HepG2 (cell line): ENCODE measurements around the gene CNNM2. TPM values are rescaled to one million over a fixed set of nuclear protein-coding genes. Genes with fewer than 3 reads are reported as not detected.

Experiments
- ATAD3A ChIP-seq: sonication (generic); formaldehyde crosslinking; IDR thresholded peaks from 2 replicates; pipeline ENCODE4 v1.4.0; 2020; ENCODE audit warnings: missing genetic modification reagents
- BATF2 ChIP-seq: sonication (generic); formaldehyde crosslinking; IDR thresholded peaks from 2 replicates; pipeline ENCODE4 v1.8.0; 2022; ENCODE audit warnings: mild to moderate bottlenecking, missing genetic modification reagents, moderate library complexity
- EP300 ChIP-seq, 3 experiments: sonication (generic) in 1 of 3; formaldehyde crosslinking in 1 of 3; IDR thresholded peaks; 2 replicates each; pipeline versions ENCODE4 v1.5.1 to v1.6.1; 2011 to 2020; ENCODE audit warnings: low read depth in 2 of 3, low read length in 2 of 3, borderline replicate concordance in 1 of 3, improper control_type of control experiment in 1 of 3, mild to moderate bottlenecking in 1 of 3, missing genetic modification reagents in 1 of 3, moderate library complexity in 1 of 3
- ETV6 ChIP-seq: sonication (generic); formaldehyde crosslinking; conservative IDR thresholded peaks from 2 replicates; pipeline ENCODE4 v1.4.0; 2020; ENCODE audit warnings: missing genetic modification reagents
- NCOA2 ChIP-seq: sonication (generic); formaldehyde crosslinking; IDR thresholded peaks from 2 replicates; pipeline ENCODE4 v1.8.0; 2022; ENCODE audit warnings: inconsistent platforms
- NFYC ChIP-seq: IDR thresholded peaks from 2 replicates; pipeline ENCODE4 v1.6.1; 2016; ENCODE audit warnings: missing genetic modification reagents, missing compliant biosample characterization
- SCMH1 ChIP-seq: sonication (generic); formaldehyde crosslinking; IDR thresholded peaks from 2 replicates; pipeline ENCODE4 v1.9.0; 2021; ENCODE audit warnings: missing genetic modification reagents, mild to moderate bottlenecking, borderline replicate concordance
- SOX13 ChIP-seq, 3 experiments: fragments of 450-650 bp in 1 of 3; sonication (generic) in 1 of 3; formaldehyde crosslinking in 1 of 3; IDR thresholded peaks in 2 of 3; conservative IDR thresholded peaks in 1 of 3; 2 replicates each; pipeline versions ENCODE4 v1.5.0 to v1.6.1; 2016 to 2020; ENCODE audit warnings: antibody characterized with exemption in 1 of 3, mild to moderate bottlenecking in 1 of 3, missing compliant biosample characterization in 1 of 3, missing genetic modification reagents in 1 of 3, moderate library complexity in 1 of 3
- ZBTB7B ChIP-seq: sonication (generic); formaldehyde crosslinking; IDR thresholded peaks from 2 replicates; pipeline ENCODE4 v1.4.0; 2020; ENCODE audit warnings: missing genetic modification reagents
- ZNF121 ChIP-seq: sonication (generic); formaldehyde crosslinking; IDR thresholded peaks from 2 replicates; pipeline ENCODE4 v1.5.0; 2020; ENCODE audit warnings: mild to moderate bottlenecking, missing genetic modification reagents
- ZNF367 ChIP-seq: sonication (generic); formaldehyde crosslinking; IDR thresholded peaks from 2 replicates; pipeline ENCODE4 v1.4.0; 2020; ENCODE audit warnings: missing genetic modification reagents, borderline replicate concordance
- ZSCAN12 ChIP-seq: sonication (generic); formaldehyde crosslinking; IDR thresholded peaks from 2 replicates; pipeline ENCODE4 v1.9.0; 2021; ENCODE audit warnings: mild to moderate bottlenecking, missing genetic modification reagents
- ZSCAN31 ChIP-seq: sonication (generic); formaldehyde crosslinking; IDR thresholded peaks from 2 replicates; pipeline ENCODE4 v1.5.0; 2020; ENCODE audit warnings: low read depth, mild to moderate bottlenecking, missing genetic modification reagents
- polyA plus RNA-seq, 8 experiments: library from polyadenylated mRNA; depleted of rRNA in 3 of 8; stranded (reverse) in 7 of 8; unstranded in 1 of 8; fragments of >200 nt; fragmentation: Illumina TruSeq in 4 of 8; extraction: Trizol in 4 of 8; gene quantifications; 2 replicates each; pipeline versions ENCODE4 v1.2.1 to v1.2.3, GENCODE V29; 2011 to 2016; ENCODE audit warnings: low read depth in 4 of 8, missing spikeins in 1 of 8, mixed read lengths in 1 of 8; ENCODE audit not compliant: insufficient read depth in 1 of 8
- total RNA-seq, 5 experiments: library from RNA; depleted of rRNA; stranded (reverse); fragments of >200 nt; fragmentation: Illumina TruSeq; extraction: Trizol; gene quantifications; 2 replicates each; pipeline ENCODE4 v1.2.3, GENCODE V29; 2016; ENCODE audit warnings: low read depth in 1 of 5
- TF ChIP-seq, protein P1 (sequence below): sonication (generic); formaldehyde crosslinking; IDR thresholded peaks from 2 replicates; pipeline ENCODE4 v1.4.0; 2020; ENCODE audit warnings: mild to moderate bottlenecking, missing genetic modification reagents
- TF ChIP-seq, protein P2 (sequence below): sonication (generic); formaldehyde crosslinking; IDR thresholded peaks from 2 replicates; pipeline ENCODE4 v1.5.1; 2020; ENCODE audit warnings: mild to moderate bottlenecking, missing genetic modification reagents, moderate library complexity
- TF ChIP-seq, protein P3 (sequence below): sonication (generic); formaldehyde crosslinking; IDR thresholded peaks from 2 replicates; pipeline ENCODE4 v1.4.0; 2020; ENCODE audit warnings: missing genetic modification reagents, mild to moderate bottlenecking, borderline replicate concordance
- TF ChIP-seq, protein P4 (sequence below): sonication (generic); formaldehyde crosslinking; IDR thresholded peaks from 2 replicates; pipeline ENCODE4 v1.5.1; 2020; ENCODE audit warnings: missing genetic modification reagents, mild to moderate bottlenecking, borderline replicate concordance

Gene CNNM2
- total and polyA plus RNA-seq, 2 of the 13 experiments (the other 11 are each of a cell fraction or from before 2014, with no cell fraction given): 7.1 to 9.0 TPM

GRCh38 chr10:102970562-102971340, 52.7 kb downstream of the CNNM2 start (continued):
- TF ChIP-seq BATF2 (CRISPR knock-in tag): no peak
- 0 out of 2 replicates have a peak, but pooled peaks have one; percentile 26 for TF ChIP-seq ZSCAN31
- 0 out of 2 replicates have a peak, but pooled peaks have one; percentile 24 for TF ChIP-seq NCOA2
- TF ChIP-seq ATAD3A: no peak
- no peak for TF ChIP-seq ZNF367
- no peak for TF ChIP-seq SOX13 (IDR thresholded peaks at IDR 0.05)
- TF ChIP-seq SOX13 (CRISPR knock-in tag; conservative IDR thresholded peaks at IDR 0.05 in 1 of 2, IDR thresholded peaks at IDR 0.05 in 1 of 2): 0 out of 4 replicates have a peak, but pooled peaks of 1 of the 2 experiments have one; percentile 46
- TF ChIP-seq, protein P1, sequence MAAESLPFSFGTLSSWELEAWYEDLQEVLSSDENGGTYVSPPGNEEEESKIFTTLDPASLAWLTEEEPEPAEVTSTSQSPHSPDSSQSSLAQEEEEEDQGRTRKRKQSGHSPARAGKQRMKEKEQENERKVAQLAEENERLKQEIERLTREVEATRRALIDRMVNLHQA (CRISPR knock-in tag): no peak
- TF ChIP-seq, protein P2, sequence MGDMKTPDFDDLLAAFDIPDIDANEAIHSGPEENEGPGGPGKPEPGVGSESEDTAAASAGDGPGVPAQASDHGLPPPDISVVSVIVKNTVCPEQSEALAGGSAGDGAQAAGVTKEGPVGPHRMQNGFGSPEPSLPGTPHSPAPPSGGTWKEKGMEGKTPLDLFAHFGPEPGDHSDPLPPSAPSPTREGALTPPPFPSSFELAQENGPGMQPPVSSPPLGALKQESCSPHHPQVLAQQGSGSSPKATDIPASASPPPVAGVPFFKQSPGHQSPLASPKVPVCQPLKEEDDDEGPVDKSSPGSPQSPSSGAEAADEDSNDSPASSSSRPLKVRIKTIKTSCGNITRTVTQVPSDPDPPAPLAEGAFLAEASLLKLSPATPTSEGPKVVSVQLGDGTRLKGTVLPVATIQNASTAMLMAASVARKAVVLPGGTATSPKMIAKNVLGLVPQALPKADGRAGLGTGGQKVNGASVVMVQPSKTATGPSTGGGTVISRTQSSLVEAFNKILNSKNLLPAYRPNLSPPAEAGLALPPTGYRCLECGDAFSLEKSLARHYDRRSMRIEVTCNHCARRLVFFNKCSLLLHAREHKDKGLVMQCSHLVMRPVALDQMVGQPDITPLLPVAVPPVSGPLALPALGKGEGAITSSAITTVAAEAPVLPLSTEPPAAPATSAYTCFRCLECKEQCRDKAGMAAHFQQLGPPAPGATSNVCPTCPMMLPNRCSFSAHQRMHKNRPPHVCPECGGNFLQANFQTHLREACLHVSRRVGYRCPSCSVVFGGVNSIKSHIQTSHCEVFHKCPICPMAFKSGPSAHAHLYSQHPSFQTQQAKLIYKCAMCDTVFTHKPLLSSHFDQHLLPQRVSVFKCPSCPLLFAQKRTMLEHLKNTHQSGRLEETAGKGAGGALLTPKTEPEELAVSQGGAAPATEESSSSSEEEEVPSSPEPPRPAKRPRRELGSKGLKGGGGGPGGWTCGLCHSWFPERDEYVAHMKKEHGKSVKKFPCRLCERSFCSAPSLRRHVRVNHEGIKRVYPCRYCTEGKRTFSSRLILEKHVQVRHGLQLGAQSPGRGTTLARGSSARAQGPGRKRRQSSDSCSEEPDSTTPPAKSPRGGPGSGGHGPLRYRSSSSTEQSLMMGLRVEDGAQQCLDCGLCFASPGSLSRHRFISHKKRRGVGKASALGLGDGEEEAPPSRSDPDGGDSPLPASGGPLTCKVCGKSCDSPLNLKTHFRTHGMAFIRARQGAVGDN (CRISPR knock-in tag): no peak
- TF ChIP-seq ZNF121 (CRISPR knock-in tag): peak; percentile 98
- no peak for TF ChIP-seq ETV6 (CRISPR knock-in tag)
- TF ChIP-seq, protein P3, sequence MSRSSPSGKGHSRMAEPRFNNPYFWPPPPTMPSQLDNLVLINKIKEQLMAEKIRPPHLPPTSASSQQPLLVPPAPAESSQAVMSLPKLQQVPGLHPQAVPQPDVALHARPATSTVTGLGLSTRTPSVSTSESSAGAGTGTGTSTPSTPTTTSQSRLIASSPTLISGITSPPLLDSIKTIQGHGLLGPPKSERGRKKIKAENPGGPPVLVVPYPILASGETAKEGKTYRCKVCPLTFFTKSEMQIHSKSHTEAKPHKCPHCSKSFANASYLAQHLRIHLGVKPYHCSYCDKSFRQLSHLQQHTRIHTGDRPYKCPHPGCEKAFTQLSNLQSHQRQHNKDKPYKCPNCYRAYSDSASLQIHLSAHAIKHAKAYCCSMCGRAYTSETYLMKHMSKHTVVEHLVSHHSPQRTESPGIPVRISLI: peak; percentile 90
- TF ChIP-seq ZBTB7B: 0 out of 2 replicates have a peak, but pooled peaks have one; percentile 31
- TF ChIP-seq EP300 (IDR thresholded peaks at IDR 0.05; ENCODE audit: low read depth in 2 of 2, low read length in 2 of 2): peak in 1 of 2 experiments; percentile 15; a peak in 1 of 4 replicates
- no peak for TF ChIP-seq EP300 (CRISPR knock-in tag; IDR thresholded peaks at IDR 0.05; ENCODE audit: borderline replicate concordance)
- no peak for TF ChIP-seq SCMH1 (CRISPR knock-in tag)
- TF ChIP-seq NFYC (CRISPR knock-in tag): no peak
- TF ChIP-seq, protein P4, sequence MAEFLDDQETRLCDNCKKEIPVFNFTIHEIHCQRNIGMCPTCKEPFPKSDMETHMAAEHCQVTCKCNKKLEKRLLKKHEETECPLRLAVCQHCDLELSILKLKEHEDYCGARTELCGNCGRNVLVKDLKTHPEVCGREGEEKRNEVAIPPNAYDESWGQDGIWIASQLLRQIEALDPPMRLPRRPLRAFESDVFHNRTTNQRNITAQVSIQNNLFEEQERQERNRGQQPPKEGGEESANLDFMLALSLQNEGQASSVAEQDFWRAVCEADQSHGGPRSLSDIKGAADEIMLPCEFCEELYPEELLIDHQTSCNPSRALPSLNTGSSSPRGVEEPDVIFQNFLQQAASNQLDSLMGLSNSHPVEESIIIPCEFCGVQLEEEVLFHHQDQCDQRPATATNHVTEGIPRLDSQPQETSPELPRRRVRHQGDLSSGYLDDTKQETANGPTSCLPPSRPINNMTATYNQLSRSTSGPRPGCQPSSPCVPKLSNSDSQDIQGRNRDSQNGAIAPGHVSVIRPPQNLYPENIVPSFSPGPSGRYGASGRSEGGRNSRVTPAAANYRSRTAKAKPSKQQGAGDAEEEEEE (CRISPR knock-in tag): no peak
- no peak for TF ChIP-seq ZSCAN12 (CRISPR knock-in tag)
